ENCODE data around the gene ALDH2.
"Not testable (repeated sequence)": the region's sequence is repeated elsewhere in the genome, so short reads cannot be mapped to it uniquely, and the experiment has no call there.

Gene ALDH2

GRCh38 chr12:111761706-111762105 is 5.0 kb upstream of the ALDH2 start:
- Histone ChIP-seq H3K27me3 (ENCODE audit: control insufficient read depth, insufficient read depth, low read length) (no peaks in the 10 kb centered on the region), H3K36me3 (ENCODE audit: control insufficient read depth, insufficient read depth, low read length) (no peaks in the 10 kb centered on the region), H3K4me3 (ENCODE audit: low read length) (no peak overlapping the region), H3K9ac (ENCODE audit: low read length) (no peak overlapping the region), H3K4me1 (ENCODE audit: control insufficient read depth, insufficient read depth, low read length) (peaks cover 6% of the 10 kb centered on the region), H3K27ac (ENCODE audit: low read depth, low read length) (no peak overlapping the region)

GRCh38 chr12:111763552-111763951 is 3.2 kb upstream of the ALDH2 start:
- H3K27me3 ChIP-seq (ENCODE audit: control insufficient read depth, insufficient read depth, low read length); H3K27ac ChIP-seq (ENCODE audit: low read depth, low read length); H3K9ac ChIP-seq (ENCODE audit: low read length); H3K4me3 ChIP-seq (ENCODE audit: low read length); H3K4me1 ChIP-seq (ENCODE audit: control insufficient read depth, insufficient read depth, low read length); H3K36me3 ChIP-seq (ENCODE audit: control insufficient read depth, insufficient read depth, low read length): not testable (repeated sequence)

GRCh38 chr12:111764120-111764821 is 2.5 kb upstream of the ALDH2 start:
- Histone ChIP-seq H3K27ac (ENCODE audit: low read depth, low read length) (no peak overlapping the region), H3K4me1 (ENCODE audit: control insufficient read depth, insufficient read depth, low read length) (peaks cover 10% of the 10 kb centered on the region), H3K9ac (ENCODE audit: low read length) (no peak overlapping the region), H3K36me3 (ENCODE audit: control insufficient read depth, insufficient read depth, low read length) (no peaks in the 10 kb centered on the region), H3K27me3 (ENCODE audit: control insufficient read depth, insufficient read depth, low read length) (no peaks in the 10 kb centered on the region), H3K4me3 (ENCODE audit: low read length) (no peak overlapping the region)

DNA sequence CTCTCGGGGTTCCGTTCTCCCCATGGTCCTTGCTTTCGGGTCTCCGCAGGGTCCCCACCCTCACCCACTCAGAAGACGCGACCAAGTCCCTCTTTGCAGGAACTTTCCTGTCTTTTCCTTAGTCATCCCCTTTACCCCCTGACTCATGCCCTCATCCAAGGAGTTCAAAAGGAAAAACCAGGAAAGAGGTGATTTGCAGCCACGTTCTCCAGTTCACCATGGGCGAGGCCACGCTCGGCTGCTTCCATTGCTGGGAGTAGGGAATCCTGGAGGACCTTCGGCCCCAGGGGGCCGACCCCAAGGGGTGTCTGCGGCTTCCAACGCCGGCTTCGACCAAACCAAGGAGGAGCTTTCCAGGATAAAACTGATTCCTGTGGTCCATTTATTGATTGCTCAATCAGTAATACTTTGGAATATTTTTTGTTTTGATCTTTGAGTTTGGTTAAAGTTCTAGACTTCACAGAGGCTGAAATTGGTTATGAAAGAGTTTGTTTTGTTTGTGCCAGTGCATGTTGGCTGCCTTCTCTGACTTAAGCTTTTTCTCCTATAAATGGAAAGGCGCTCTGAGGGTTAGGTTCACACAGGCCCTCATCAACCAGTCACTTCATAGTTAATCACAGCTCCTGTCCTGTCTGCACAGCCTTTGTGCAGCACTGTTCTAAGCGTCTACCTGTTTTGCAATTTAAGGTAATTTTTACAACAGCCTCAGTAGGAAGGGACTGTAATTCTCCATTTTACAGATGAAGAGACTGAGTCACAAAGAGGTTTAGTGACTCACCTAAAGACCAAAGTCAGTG is 827 bp downstream of the ALDH2 start:
- peak overlapping the region; percentile 91 for H3K4me3 ChIP-seq (ENCODE audit: low read length)
- H3K36me3 ChIP-seq (ENCODE audit: control insufficient read depth, insufficient read depth, low read length): no peaks in the 10 kb centered on the region
- peaks cover 13% of the 10 kb centered on the region for H3K4me1 ChIP-seq (ENCODE audit: control insufficient read depth, insufficient read depth, low read length)
- peak overlapping the region; percentile 78 for H3K27ac ChIP-seq (ENCODE audit: low read depth, low read length)
- H3K27me3 ChIP-seq (ENCODE audit: control insufficient read depth, insufficient read depth, low read length): no peaks in the 10 kb centered on the region
- peak overlapping the region; percentile 67 for H3K9ac ChIP-seq (ENCODE audit: low read length)

GRCh38 chr12:111768159-111768895 is 1.6 kb downstream of the ALDH2 start:
- Histone ChIP-seq H3K4me1 (ENCODE audit: control insufficient read depth, insufficient read depth, low read length) (peaks cover 16% of the 10 kb centered on the region), H3K27ac (ENCODE audit: low read depth, low read length) (peak overlapping the region; percentile 78), H3K36me3 (ENCODE audit: control insufficient read depth, insufficient read depth, low read length) (no peaks in the 10 kb centered on the region), H3K27me3 (ENCODE audit: control insufficient read depth, insufficient read depth, low read length) (no peaks in the 10 kb centered on the region), H3K9ac (ENCODE audit: low read length) (no peak overlapping the region), H3K4me3 (ENCODE audit: low read length) (peak overlapping the region; percentile 91)

DNA sequence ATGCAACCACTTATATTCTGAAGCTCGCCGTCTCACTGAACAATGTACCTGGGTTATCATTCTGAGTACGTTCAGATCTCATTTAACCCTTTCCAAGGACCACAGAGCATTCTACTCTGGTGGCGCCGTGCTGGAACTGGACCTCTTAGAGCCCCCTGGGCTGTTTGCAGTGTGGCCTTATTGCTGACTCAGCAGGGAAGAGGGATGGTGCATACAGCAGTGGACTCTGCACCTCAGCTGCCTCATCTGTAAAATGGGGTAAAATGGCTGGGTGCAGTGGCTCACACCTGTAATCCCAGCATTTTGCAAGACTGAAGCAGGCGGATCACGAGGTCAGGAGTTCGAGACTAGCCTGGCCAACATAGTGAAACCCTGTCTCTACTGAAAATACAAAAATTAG is 2.9 kb downstream of the ALDH2 start:
- Histone ChIP-seq H3K27ac (ENCODE audit: low read depth, low read length) (no peak overlapping the region), H3K9ac (ENCODE audit: low read length) (no peak overlapping the region), H3K36me3 (ENCODE audit: control insufficient read depth, insufficient read depth, low read length) (no peaks in the 10 kb centered on the region), H3K4me3 (ENCODE audit: low read length) (no peak overlapping the region), H3K4me1 (ENCODE audit: control insufficient read depth, insufficient read depth, low read length) (peaks cover 27% of the 10 kb centered on the region), H3K27me3 (ENCODE audit: control insufficient read depth, insufficient read depth, low read length) (no peaks in the 10 kb centered on the region)

- H3K36me3 ChIP-seq (ENCODE audit: control insufficient read depth, insufficient read depth, low read length): no peaks in the 10 kb centered on the region
- no peaks in the 10 kb centered on the region for H3K27me3 ChIP-seq (ENCODE audit: control insufficient read depth, insufficient read depth, low read length)
- H3K9ac ChIP-seq (ENCODE audit: low read length): no peak overlapping the region
- peak overlapping the region; percentile 53 for H3K4me3 ChIP-seq (ENCODE audit: low read length)
- peak overlapping the region; percentile 94 for H3K27ac ChIP-seq (ENCODE audit: low read depth, low read length)
- peaks cover 47% of the 10 kb centered on the region for H3K4me1 ChIP-seq (ENCODE audit: control insufficient read depth, insufficient read depth, low read length)
Measured at GRCh38 chr12:111773801-111774551, 7.2 kb downstream of the ALDH2 start.

GRCh38 chr12:111775205-111776193 is 8.8 kb downstream of the ALDH2 start:
- H3K27me3 ChIP-seq (ENCODE audit: control insufficient read depth, insufficient read depth, low read length): no peaks in the 10 kb centered on the region
- peaks cover under 1% of the 10 kb centered on the region for H3K36me3 ChIP-seq (ENCODE audit: control insufficient read depth, insufficient read depth, low read length)
- peaks cover 42% of the 10 kb centered on the region for H3K4me1 ChIP-seq (ENCODE audit: control insufficient read depth, insufficient read depth, low read length)
- peak overlapping the region; percentile 6 for H3K9ac ChIP-seq (ENCODE audit: low read length)
- peak overlapping the region; percentile 59 for H3K4me3 ChIP-seq (ENCODE audit: low read length)
- peak overlapping the region; percentile 94 for H3K27ac ChIP-seq (ENCODE audit: low read depth, low read length)

GRCh38 chr12:111776836-111777344 is 10.2 kb downstream of the ALDH2 start:
- no peak overlapping the region for H3K9ac ChIP-seq (ENCODE audit: low read length)
- no peak overlapping the region for H3K4me3 ChIP-seq (ENCODE audit: low read length)
- H3K27me3 ChIP-seq (ENCODE audit: control insufficient read depth, insufficient read depth, low read length): no peaks in the 10 kb centered on the region
- H3K27ac ChIP-seq (ENCODE audit: low read depth, low read length): peak overlapping the region; percentile 67
- peaks cover 12% of the 10 kb centered on the region for H3K36me3 ChIP-seq (ENCODE audit: control insufficient read depth, insufficient read depth, low read length)
- peaks cover 42% of the 10 kb centered on the region for H3K4me1 ChIP-seq (ENCODE audit: control insufficient read depth, insufficient read depth, low read length)

DNA sequence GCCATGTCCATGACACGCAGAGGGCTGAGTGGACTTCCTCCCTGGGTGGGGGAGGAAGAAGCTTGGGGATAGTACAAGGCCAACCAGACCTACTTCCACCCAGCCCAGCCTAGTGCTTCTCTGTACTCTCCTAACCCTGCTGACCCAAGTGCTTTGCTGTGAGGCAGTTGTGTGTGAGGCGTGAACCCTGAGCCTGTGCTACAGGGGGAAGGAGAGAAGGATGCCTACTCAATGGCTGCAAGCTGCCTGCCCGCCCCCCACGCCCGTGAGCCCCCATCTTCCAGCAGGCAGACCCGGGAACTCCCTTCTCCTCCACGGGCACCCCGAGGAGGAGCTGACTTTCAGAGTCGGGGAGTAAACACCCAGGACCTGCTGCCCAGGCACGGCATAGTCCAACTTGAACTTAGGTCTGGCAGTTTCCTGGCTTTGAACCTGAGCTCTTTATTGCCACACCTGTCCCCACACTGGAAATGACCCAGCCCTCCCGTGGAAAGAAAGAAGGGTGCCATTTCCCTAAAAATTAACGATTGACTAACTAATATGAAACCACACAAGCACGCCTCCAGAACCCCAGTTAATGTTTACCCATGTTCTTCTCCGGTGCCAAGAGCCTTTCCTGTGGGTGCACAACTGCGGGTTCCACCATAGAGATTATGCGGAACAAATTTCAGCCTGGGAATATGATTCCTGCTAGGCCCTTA is 10.8 kb downstream of the ALDH2 start:
- Histone ChIP-seq H3K36me3 (ENCODE audit: control insufficient read depth, insufficient read depth, low read length) (peaks cover 13% of the 10 kb centered on the region), H3K4me3 (ENCODE audit: low read length) (peak overlapping the region; percentile 22), H3K4me1 (ENCODE audit: control insufficient read depth, insufficient read depth, low read length) (peaks cover 42% of the 10 kb centered on the region), H3K27ac (ENCODE audit: low read depth, low read length) (peak overlapping the region; percentile 67), H3K9ac (ENCODE audit: low read length) (no peak overlapping the region), H3K27me3 (ENCODE audit: control insufficient read depth, insufficient read depth, low read length) (no peaks in the 10 kb centered on the region)

Measured in rectal smooth muscle tissue (tissue), 1 donor.